ENCODE measurements around the gene CELSR2. TPM values are rescaled to one million over a fixed set of nuclear protein-coding genes. Genes with fewer than 3 reads are reported as not detected.
"Not testable (repeated sequence)": the region's sequence is repeated elsewhere in the genome, so short reads cannot be mapped to it uniquely, and the experiment has no call there.

CELSR2 gene
- total RNA-seq, 1 donor from 2014 or later, result 1.1 TPM

GRCh38 chr1:109218516-109218915 is 30.8 kb upstream of the CELSR2 start:
- intact Hi-C loops (cut with micrococcal nuclease), result no loop called here
- peaks cover 57% of the 10 kb centered on the region for H3K36me3 Mint-ChIP-seq (ENCODE audit: low read depth)
- H3K9me3 Mint-ChIP-seq, result no peaks in the 10 kb centered on the region
- TF ChIP-seq, protein P1, sequence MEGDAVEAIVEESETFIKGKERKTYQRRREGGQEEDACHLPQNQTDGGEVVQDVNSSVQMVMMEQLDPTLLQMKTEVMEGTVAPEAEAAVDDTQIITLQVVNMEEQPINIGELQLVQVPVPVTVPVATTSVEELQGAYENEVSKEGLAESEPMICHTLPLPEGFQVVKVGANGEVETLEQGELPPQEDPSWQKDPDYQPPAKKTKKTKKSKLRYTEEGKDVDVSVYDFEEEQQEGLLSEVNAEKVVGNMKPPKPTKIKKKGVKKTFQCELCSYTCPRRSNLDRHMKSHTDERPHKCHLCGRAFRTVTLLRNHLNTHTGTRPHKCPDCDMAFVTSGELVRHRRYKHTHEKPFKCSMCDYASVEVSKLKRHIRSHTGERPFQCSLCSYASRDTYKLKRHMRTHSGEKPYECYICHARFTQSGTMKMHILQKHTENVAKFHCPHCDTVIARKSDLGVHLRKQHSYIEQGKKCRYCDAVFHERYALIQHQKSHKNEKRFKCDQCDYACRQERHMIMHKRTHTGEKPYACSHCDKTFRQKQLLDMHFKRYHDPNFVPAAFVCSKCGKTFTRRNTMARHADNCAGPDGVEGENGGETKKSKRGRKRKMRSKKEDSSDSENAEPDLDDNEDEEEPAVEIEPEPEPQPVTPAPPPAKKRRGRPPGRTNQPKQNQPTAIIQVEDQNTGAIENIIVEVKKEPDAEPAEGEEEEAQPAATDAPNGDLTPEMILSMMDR (IDR thresholded peaks at IDR 0.05), result no peak
- no peak overlapping the region for H3K27ac Mint-ChIP-seq
- H3K4me3 Mint-ChIP-seq, result no peak overlapping the region
- POLR2A ChIA-PET, result interaction anchor here (0.5 to 0.6 kb wide), 2 partner anchors 8 to 452 kb away, joined by 3 to 6 read pairs; no protein-coding TSS in a partner anchor
- no peak for DNase-seq
- ATAC-seq (ENCODE audit: low read depth), result no peak
- peaks cover 49% of the 10 kb centered on the region for H3K4me1 Mint-ChIP-seq
- CTCF ChIA-PET, result no interaction called here
- H3K27me3 Mint-ChIP-seq, result no peaks in the 10 kb centered on the region

DNA sequence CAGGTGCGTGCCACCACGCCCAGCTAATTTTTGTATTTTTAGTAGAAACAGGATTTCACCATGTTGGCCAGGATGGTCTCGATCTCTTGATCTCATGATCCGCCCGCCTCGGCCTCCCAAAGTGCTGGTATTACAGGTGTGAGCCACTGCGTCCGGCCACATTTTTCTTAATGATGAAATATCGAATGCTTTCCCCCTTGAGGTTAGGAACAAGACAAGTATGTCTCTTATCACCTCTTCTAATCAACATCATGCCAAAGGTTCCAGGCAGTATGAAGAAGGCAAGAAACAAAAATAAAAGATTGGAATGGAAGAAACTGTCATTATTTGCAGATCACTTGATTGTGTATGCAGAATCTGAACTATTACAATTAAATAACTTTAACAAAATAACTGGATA is 28.1 kb upstream of the CELSR2 start:
- CTCF ChIA-PET, H3K4me3 Mint-ChIP-seq: not testable (repeated sequence)
- H3K4me1 Mint-ChIP-seq, result peaks cover 31% of the 10 kb centered on the region

GRCh38 chr1:109225308-109225707 is 24.0 kb upstream of the CELSR2 start:
- Mint-ChIP-seq H3K27ac (no peak overlapping the region), H3K9me3 (no peaks in the 10 kb centered on the region), H3K4me3 (no peak overlapping the region), H3K36me3 (ENCODE audit: low read depth) (peaks cover 68% of the 10 kb centered on the region), H3K27me3 (no peaks in the 10 kb centered on the region), H3K4me1 (peaks cover 13% of the 10 kb centered on the region)
- CTCF ChIA-PET, result interaction anchor here (0.8 to 1.2 kb wide), 2 partner anchors 15 to 24 kb away, joined by 3 read pairs; no protein-coding TSS in a partner anchor
- POLR2A ChIA-PET, result interaction anchor here (1.7 kb wide), 1 partner anchor 11 kb away, joined by 4 read pairs; no protein-coding TSS in a partner anchor
- TF ChIP-seq, protein P1 (IDR thresholded peaks at IDR 0.05), result no peak
- DNase-seq (no peak), ATAC-seq (ENCODE audit: low read depth) (no peak)
- intact Hi-C loops (cut with micrococcal nuclease), result no loop called here

More for the DNA sequence above, 28.1 kb upstream of the CELSR2 start:
- H3K27me3 Mint-ChIP-seq; H3K9me3 Mint-ChIP-seq; intact Hi-C loops (cut with micrococcal nuclease); H3K27ac Mint-ChIP-seq; ATAC-seq (ENCODE audit: low read depth); DNase-seq: not testable (repeated sequence)
- peaks cover 55% of the 10 kb centered on the region for H3K36me3 Mint-ChIP-seq (ENCODE audit: low read depth)
- POLR2A ChIA-PET, result interaction anchor here (0.7 kb wide), 1 partner anchor 32 kb away, joined by 5 read pairs; no protein-coding TSS in a partner anchor

DNA sequence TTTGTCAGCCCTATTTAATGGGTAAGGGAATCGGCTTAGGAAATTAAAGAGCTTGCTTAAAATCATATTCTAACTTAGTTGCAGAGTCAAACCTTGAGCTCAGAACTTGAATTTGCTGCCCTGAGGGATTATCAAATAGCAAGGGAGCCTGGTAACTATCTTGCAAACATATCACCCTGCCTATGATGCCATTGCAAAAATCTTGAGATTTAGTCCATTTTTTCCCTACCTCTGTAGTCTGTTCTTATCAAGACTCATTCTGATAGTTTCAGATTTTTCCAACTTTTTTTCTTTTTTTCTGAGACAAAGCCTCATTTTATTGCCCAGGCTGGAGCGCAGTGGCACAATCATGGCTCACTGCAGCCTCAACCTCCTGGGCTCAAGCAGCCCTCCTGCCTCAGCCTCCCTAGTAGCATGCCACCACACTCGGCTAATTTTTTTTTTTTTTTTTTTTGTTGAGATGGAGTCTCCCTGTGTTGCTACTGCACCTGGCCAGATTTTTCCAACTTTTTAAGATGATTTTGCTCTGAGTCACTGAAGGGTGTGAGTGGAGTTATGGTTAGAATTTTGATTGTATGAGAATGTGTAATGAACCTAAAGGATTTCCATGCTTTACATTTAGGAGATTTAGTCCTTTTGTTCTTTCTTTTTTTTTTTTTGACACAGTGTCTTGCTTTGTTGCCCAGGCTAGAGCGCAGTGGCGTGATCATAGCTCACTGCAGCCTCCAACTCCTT is 23.5 kb upstream of the CELSR2 start:
- no peaks in the 10 kb centered on the region for H3K9me3 Mint-ChIP-seq
- intact Hi-C loops (cut with micrococcal nuclease), result no loop called here
- peaks cover 10% of the 10 kb centered on the region for H3K4me1 Mint-ChIP-seq
- no peak overlapping the region for H3K27ac Mint-ChIP-seq
- no peak overlapping the region for H3K4me3 Mint-ChIP-seq
- ChIA-PET POLR2A (interaction anchor here (1.7 kb wide), 1 partner anchor 11 kb away, joined by 4 read pairs; no protein-coding TSS in a partner anchor), CTCF (interaction anchor here (0.8 kb wide), 1 partner anchor 16 kb away, joined by 3 read pairs; no protein-coding TSS in a partner anchor)
- peaks cover 70% of the 10 kb centered on the region for H3K36me3 Mint-ChIP-seq (ENCODE audit: low read depth)
- H3K27me3 Mint-ChIP-seq, result no peaks in the 10 kb centered on the region
- TF ChIP-seq, protein P1 (IDR thresholded peaks at IDR 0.05), result no peak
- ATAC-seq (ENCODE audit: low read depth) (no peak), DNase-seq (no peak)

DNA sequence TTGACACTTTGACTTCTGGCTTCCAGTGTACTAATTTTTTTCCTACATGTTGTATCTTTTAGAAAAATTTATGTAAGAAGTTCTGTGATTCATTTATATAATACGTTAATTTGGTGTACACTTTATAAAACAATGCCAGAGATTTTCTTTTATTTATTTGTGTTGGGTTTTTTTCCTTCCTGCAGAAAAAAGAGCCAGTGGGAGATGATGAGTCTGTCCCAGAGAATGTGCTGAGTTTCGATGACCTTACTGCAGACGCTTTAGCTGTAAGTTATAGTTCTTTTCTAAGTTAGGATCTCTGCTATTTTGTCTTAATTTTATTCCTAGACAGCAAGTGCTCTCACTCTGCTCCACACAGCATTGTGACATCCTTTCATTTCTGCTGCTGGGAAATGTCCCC is 21.2 kb upstream of the CELSR2 start:
- ATAC-seq (ENCODE audit: low read depth), result no peak
- ChIA-PET CTCF (no interaction called here), POLR2A (no interaction called here)
- intact Hi-C loops (cut with micrococcal nuclease), result no loop called here
- no peak for DNase-seq
- Mint-ChIP-seq H3K4me3 (no peak overlapping the region), H3K36me3 (ENCODE audit: low read depth) (peaks cover 77% of the 10 kb centered on the region), H3K4me1 (peaks cover 3% of the 10 kb centered on the region), H3K9me3 (no peaks in the 10 kb centered on the region), H3K27ac (no peak overlapping the region), H3K27me3 (no peaks in the 10 kb centered on the region)
- TF ChIP-seq, protein P1 (IDR thresholded peaks at IDR 0.05), result no peak

Data from activated B cell treated with CpG ODN at 0.5 μM for 24 hours (primary cell).